ENCODE data around the gene FAM135A.

GRCh38 chr6:70370496-70370895, 42.8 kb upstream of the FAM135A start:
- TF ChIP-seq, protein P1, sequence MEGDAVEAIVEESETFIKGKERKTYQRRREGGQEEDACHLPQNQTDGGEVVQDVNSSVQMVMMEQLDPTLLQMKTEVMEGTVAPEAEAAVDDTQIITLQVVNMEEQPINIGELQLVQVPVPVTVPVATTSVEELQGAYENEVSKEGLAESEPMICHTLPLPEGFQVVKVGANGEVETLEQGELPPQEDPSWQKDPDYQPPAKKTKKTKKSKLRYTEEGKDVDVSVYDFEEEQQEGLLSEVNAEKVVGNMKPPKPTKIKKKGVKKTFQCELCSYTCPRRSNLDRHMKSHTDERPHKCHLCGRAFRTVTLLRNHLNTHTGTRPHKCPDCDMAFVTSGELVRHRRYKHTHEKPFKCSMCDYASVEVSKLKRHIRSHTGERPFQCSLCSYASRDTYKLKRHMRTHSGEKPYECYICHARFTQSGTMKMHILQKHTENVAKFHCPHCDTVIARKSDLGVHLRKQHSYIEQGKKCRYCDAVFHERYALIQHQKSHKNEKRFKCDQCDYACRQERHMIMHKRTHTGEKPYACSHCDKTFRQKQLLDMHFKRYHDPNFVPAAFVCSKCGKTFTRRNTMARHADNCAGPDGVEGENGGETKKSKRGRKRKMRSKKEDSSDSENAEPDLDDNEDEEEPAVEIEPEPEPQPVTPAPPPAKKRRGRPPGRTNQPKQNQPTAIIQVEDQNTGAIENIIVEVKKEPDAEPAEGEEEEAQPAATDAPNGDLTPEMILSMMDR (conservative IDR thresholded peaks at IDR 0.05 in 1 of 2, IDR thresholded peaks at IDR 0.05 in 1 of 2; ENCODE audit: extremely low read depth in 1 of 2, insufficient read depth in 1 of 2, low read depth in 1 of 2, low read length in 2 of 2): no peak
- TF ChIP-seq EZH2 (IDR thresholded peaks at IDR 0.05; ENCODE audit: borderline replicate concordance, low read length): no peak

Measured in mammary epithelial cell (primary cell).